Measurements from ENCODE around the gene ZC3H11A. TPM values are rescaled to one million over a fixed set of nuclear protein-coding genes. Genes with fewer than 3 reads are reported as not detected.
"Not testable (repeated sequence)": the region's sequence is repeated elsewhere in the genome, so short reads cannot be mapped to it uniquely, and the experiment has no call there.

Gene ZC3H11A
- total RNA-seq (ENCODE audit: insufficient read depth, low replicate concordance): 109 TPM

DNA sequence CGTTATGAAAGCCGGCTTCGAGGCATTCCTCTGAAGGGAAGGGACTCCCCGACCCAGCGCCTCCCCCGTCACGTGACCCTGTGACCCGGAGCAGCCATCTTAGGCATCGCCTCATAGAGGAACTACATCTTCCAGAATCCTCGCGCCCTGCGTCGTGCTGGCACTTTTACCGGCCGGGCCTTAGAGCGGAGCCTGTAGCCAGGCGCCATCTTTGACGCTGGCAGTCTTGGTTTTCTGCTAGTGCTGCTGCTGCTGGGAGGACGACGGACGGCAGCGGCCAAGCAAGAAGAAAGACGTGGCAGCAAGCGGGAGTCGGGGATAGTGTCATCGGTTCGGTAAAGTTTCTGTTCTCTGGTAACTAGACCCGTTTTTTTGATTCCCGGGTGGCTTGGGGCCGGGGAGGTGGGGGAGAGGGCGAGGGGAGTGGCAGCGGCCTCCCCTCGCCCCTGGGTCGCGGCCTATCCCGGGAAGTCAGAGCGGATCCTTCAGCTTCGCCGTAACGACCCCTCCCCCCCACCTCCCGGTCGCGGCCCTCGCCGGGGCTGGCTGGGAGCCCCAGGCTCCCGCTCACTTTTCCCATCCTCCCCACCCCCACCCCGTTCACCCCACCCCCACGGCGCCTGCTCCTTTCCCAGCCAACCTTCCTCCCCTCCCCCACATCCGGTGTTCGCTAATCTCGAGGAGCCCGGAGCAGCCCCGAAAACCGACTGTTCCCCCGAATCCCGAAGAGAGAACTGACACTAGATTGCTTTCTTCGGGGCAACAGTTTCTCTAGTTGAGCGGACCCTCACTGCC, at the start of gene ZC3H11A, which contains the start of gene ZBED6:
ZC3H11A (plus strand) TSS at position 183 of the 795 bp plus-strand sequence. CDS start 21,448 bp downstream, outside the sequence.
ZBED6 (plus strand) TSS at position 183 of the 795 bp plus-strand sequence. CDS start 1,900 bp downstream, outside the sequence.
- DNase-seq (ENCODE audit: low spot score): peak; percentile 100

GRCh38 chr1:203746281-203746680, 49.1 kb upstream of the ZC3H11A start:
- DNase-seq (ENCODE audit: low spot score): no peak

- DNase-seq (ENCODE audit: low spot score): peak; percentile 77
Observed at GRCh38 chr1:203751051-203751450, 44.4 kb upstream of the ZC3H11A start.

- not testable (repeated sequence) for DNase-seq (ENCODE audit: low spot score)
Observed at GRCh38 chr1:203751618-203752361, 43.6 kb upstream of the ZC3H11A start.

DNA sequence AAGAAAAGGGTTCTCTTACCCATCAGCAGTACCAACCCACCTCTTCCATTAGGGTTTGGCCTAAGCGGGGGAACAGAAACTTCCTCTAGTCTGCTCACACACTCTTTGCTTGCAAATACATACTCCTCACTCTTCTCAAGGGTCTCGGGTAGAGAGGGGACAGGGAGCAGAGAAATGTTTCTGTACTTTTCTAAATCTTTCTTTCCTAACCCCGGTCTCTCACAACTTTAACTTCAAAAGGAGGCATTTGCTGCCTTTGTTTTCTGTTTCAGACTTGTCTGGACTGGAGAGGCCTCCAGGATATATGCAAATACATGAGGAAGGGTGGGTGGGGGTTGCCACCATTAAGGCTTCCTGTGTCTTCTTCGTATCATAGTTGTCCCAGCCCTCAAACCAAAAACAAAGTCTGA, 41.0 kb upstream of the ZC3H11A start:
- DNase-seq (ENCODE audit: low spot score): peak; percentile 44

GRCh38 chr1:203756036-203756435, 39.4 kb upstream of the ZC3H11A start:
- no peak for DNase-seq (ENCODE audit: low spot score)

DNA sequence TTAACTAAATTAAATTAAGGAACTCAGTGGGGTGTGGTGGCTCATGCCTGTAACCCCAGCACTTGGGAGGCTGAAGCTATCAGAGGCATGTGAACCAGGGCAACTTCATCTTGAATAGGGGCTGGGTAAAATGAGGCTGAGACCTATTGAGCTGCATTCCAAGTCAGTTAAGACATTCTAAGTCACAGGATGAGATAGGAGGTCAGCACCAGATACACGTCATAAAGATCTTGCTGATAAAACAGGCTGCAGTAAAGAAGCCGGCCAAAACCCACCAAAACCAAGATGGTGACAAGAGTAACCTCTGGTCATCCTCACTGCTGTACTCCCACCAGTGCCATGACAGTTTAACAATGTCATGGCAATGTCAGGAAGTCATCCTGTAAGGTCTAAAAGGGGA, 36.7 kb upstream of the ZC3H11A start:
- DNase-seq (ENCODE audit: low spot score): not testable (repeated sequence)

GRCh38 chr1:203760506-203760905, 34.9 kb upstream of the ZC3H11A start:
- DNase-seq (ENCODE audit: low spot score): no peak

DNA sequence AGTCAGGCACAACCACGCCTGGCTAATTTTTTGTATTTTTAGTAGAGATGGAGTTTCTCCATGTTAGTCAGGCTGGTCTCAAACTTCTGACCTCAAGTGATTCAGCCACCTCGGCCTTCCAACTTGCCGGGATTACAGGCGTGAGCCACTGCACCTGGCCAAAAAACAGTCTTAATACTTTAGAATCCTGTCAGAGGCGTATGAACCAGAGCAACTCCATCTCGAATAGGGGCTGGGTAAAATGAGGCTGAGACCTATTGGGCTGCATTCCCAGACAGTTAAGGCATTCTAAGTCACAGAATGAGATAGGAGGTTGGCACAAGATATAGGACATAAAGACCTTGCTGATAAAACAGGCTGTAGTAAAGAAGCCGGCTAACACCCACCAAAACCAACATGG, 33.5 kb upstream of the ZC3H11A start:
- peak; percentile 92 for DNase-seq (ENCODE audit: low spot score)

DNA sequence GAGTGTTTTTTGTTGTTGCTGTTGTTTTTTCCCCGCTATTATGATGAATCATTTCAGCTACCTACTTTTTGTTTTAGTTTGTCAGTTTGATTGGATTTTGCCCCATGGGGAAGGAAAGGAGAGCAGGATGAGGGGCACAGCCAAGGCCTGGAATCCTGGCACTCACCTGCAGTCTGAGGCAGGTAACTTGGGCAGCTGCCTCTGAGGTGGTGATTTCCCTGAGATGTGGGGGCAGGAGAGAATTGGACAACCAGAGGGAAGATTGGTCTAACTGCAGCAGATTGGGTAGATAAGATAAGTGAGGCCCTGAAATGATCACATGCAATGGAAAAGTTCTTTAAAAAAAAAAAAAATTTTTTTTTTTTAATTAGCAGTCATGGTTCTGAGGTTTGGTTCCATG, 31.9 kb upstream of the ZC3H11A start:
- DNase-seq (ENCODE audit: low spot score): no peak

DNA sequence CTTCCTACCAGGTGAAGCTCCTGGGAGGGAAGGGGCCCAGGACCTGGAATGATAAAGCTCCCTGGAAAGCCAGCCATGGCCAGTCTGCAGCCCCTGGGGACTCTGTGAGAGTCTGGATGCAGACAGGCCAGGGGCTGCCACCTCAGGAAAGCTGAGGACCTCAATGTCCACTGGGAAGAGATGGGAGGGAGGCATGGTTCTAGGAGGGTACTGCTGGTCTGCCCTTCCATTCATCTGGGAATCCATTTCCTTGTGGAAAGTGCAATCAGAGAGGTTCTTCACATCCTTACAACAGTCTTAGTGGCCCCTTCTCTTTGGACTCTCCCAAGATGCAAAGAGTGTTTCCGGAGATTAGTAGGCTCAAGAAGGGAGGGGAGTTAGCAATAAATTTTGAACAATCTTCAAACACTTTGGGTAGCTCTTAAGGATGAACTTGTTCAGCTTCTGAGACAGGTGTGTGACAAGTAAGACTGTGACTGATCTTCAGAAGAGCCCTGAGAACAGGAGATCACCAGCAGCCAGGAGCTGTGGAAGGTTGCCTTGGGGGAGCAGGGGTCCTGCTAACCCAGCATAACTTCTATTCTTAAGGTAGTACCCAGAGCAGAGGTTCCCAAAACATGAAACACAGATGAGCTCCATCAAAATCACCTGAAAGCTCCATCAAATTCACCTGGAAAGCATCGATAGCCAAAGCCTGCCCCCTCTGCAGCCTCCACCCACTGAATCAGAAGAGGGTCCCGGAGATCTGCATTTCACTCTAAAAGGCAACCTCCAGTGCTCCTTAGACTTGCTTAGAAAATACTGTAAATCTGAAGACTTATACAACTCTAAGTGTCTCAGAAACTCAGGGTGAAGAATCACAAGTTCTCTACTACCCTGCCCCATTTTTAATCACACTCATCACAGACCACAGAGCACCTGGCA, 31.1 kb upstream of the ZC3H11A start:
- no peak for DNase-seq (ENCODE audit: low spot score)

DNA sequence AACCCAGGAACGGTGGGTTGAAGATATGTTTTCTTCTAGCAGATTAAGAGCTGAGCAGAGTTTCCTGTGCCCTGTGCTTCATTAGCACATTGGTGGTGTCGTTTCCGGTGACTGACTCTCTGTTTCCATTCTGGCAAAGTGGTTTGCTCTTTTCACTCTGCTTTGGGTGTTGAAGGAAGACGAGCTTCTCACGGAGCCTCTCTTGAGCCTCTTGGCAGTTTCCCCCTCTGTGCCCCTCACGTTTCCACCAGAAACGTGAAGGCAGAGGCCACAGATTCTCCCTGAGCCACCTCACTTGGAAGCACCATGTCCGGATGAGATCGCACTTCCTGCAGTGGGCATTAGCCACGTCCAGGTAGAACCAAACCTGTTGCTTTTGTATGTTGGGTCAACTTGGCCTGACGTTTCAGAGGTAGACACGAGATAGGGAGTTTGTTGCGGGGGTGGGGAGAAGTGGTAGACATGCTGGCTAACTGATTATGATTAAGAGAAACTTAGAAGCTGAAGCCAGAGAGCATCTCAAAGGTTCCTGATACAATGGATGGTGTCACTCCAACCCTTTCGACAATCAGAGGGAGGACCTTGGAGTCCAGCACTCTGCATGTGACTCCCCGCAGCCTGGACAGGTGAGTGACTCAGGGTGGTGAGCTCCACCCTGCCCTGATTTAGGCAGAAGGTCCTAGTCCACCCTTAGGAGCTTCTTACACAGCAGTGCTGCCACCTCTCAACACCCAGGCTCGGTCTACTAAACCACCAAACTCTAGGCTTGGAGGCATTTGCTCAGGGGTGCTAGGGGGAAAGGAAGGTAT, 30.2 kb upstream of the ZC3H11A start, which contains the start of gene LAX1:
LAX1 (plus strand) TSS at position 155 of the 809 bp plus-strand sequence; CDS start at position 538, 383 bp downstream.
- no peak for DNase-seq (ENCODE audit: low spot score)

- no peak for DNase-seq (ENCODE audit: low spot score)
Observed at GRCh38 chr1:203768256-203768655, 27.2 kb upstream of the ZC3H11A start.

DNA sequence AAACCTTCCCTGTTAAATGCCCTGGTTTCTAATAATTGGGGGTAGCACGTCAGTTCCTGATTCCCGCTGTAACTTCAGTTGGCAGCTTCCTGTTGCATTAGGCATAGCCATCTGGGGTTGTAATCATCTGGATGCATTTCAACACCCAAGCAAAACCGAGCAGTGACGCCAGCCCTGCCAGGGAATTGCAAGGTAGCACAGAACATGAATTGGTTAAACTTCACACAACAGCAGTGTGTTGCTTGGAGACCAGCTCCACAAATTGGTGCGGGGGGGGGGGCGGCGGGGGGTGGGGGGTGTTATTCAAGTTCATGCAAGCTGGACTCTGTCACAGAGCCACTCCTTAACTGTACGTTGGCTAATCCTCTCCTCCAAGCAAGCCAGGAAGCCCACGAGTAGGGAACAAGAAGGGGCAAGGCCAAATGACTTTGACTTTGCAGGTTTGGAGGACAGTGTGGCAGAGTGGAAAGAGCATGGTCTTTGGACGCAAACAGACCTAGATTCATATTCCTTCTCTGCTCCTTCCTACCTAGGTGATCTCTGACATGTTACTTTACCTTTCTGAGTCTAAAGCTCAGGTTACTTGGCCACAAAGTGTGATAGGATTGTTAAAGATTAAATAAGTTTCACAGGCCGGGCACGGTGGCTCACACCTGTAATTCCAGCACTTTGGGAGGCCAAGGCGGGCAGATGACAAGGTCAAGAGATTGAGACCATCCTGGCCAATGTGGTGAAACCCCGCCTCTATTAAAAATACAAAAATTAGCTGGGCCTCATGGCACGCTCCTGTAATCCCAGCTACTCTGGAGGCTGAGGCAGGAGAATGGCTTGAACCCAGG, 25.7 kb upstream of the ZC3H11A start:
- DNase-seq (ENCODE audit: low spot score): peak; percentile 85

DNA sequence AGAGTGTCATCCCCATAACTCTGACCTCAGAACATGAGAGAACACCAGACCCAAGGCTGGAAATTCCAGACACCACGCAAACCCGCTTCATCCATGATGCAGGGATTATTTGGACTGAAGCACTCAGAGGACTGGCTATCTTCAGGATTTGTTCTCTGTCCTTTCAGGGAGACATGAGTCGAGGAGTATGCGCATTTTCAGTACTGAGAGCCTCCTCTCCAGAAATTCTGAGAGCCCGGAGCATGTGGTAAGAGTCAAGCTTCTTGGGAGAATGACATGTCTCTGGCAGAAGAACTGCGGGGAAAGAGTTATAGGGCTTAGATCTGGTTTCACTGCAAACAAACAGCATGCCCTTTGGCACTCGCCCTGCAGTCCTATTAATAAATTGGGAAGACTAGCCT, 23.5 kb upstream of the ZC3H11A start:
- peak; percentile 94 for DNase-seq (ENCODE audit: low spot score)

- DNase-seq (ENCODE audit: low spot score): no peak
Observed at GRCh38 chr1:203772836-203773235, 22.6 kb upstream of the ZC3H11A start.

- DNase-seq (ENCODE audit: low spot score): peak; percentile 24
Observed at GRCh38 chr1:203776636-203777035, 18.8 kb upstream of the ZC3H11A start.

- DNase-seq (ENCODE audit: low spot score): no peak
Observed at GRCh38 chr1:203777596-203777995, 17.8 kb upstream of the ZC3H11A start.

DNA sequence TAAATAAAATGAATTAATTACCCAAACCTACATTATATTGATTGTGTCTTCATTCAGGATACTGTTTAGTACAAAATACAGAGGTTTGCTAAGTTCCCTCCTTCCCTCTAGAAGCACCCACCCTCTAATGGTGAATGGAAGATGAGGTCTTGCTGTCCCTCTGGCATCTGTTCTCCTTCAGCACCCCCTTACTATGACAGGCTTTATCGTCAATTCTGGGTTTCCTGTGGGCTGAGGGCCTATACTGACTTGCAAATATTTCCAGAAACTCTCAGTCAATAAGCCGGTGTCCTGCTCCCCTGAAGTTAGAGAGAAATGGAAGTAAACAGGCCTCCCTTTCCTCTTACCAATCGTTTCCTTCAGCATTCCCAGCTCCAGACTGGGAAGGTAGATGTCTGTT, 17.3 kb upstream of the ZC3H11A start:
- DNase-seq (ENCODE audit: low spot score): no peak

DNA sequence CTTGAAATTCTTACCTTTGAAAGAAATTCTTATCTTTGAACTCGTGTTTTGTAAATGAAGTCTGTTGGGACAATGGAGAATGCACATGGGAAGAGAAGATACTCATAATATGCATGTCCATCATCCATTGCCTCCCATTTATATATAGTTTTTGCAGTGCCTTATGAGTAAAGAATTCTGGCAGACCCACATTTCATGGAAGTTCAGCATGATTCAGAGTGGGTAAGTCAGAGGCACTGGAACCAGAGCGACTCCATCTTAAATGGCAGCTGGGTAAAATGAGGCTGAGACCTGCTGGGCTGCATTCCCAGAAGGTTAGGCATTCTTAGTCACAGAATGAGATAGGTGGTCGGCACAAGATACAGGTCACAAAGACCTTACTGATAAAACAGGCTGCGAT, 16.6 kb upstream of the ZC3H11A start:
- no peak for DNase-seq (ENCODE audit: low spot score)
